CD14-positive monocyte (primary cell): Measurements from ENCODE around the gene PTPN7. TPM values are rescaled to one million over a fixed set of nuclear protein-coding genes. Genes with fewer than 3 reads are reported as not detected.
"Not testable (repeated sequence)": the region's sequence is repeated elsewhere in the genome, so short reads cannot be mapped to it uniquely, and the experiment has no call there.

ENCODE experiments used
- DNase-seq, 3 donors: peaks; one replicate each; pipeline ENCODE4 v3.0.0-alpha.2; 2011 to 2022
- H2AFZ ChIP-seq: 2 replicates; pipeline ENCODE4 v1.6.0; 2012; ENCODE audit warnings: mild to moderate bottlenecking, low read depth, low read length, inconsistent platforms; ENCODE audit not compliant: insufficient read depth, poor library complexity, severe bottlenecking
- H3K27ac ChIP-seq, 2 donors: 1 replicate in 1 of 2; 2 replicates in 1 of 2; pipeline ENCODE4 v1.5.1; 2012 to 2013; ENCODE audit warnings: low read length in 2 of 2, control low read depth in 1 of 2, inconsistent platforms in 1 of 2, low read depth in 1 of 2, mild to moderate bottlenecking in 1 of 2
- H3K27me3 ChIP-seq, 2 donors: one replicate each; pipeline versions ENCODE4 v1.6.0 to v1.6.1; 2011 to 2013; ENCODE audit warnings: low read length in 2 of 2; ENCODE audit not compliant: control insufficient read depth in 2 of 2, insufficient read depth in 2 of 2
- H3K36me3 ChIP-seq, 2 donors: replicated peaks in 1 of 2; 1 replicate in 1 of 2; 2 replicates in 1 of 2; pipeline versions ENCODE4 v1.5.1 to v1.6.1; 2012 to 2013; ENCODE audit warnings: low read length in 2 of 2, control low read depth in 1 of 2, inconsistent platforms in 1 of 2, mild to moderate bottlenecking in 1 of 2; ENCODE audit not compliant: insufficient read depth in 2 of 2, control insufficient read depth in 1 of 2
- H3K4me1 ChIP-seq, 2 donors: 1 replicate in 1 of 2; 2 replicates in 1 of 2; pipeline versions ENCODE4 v1.5.1 to v1.6.1; 2012 to 2013; ENCODE audit warnings: low read length in 2 of 2, control low read depth in 1 of 2, inconsistent platforms in 1 of 2, mild to moderate bottlenecking in 1 of 2, moderate library complexity in 1 of 2; ENCODE audit not compliant: insufficient read depth in 2 of 2, control insufficient read depth in 1 of 2
- H3K4me2 ChIP-seq: replicated peaks from 2 replicates; pipeline ENCODE3; 2012; ENCODE audit warnings: low read length, moderate library complexity, mild to moderate bottlenecking; ENCODE audit not compliant: poor library complexity, severe bottlenecking; ENCODE audit errors: extremely low read depth
- H3K4me3 ChIP-seq, 3 experiments: fragments of 200-600 bp in 1 of 3; sonication (generic) in 1 of 3; replicated peaks in 1 of 3; 1 replicate in 2 of 3; 2 replicates in 1 of 3; pipeline ENCODE4 v1.5.1; 2011 to 2013; ENCODE audit warnings: low read length in 3 of 3, mild to moderate bottlenecking in 3 of 3, control low read depth in 2 of 3, low read depth in 2 of 3, inconsistent platforms in 1 of 3, moderate library complexity in 1 of 3
- H3K79me2 ChIP-seq: 2 replicates; pipeline ENCODE4 v1.6.0; 2012; ENCODE audit warnings: mild to moderate bottlenecking, control low read depth, inconsistent platforms, low read length, moderate library complexity; ENCODE audit not compliant: insufficient read depth
- H3K9ac ChIP-seq: 2 replicates; pipeline ENCODE4 v1.6.0; 2017; ENCODE audit warnings: low read length, mild to moderate bottlenecking; ENCODE audit not compliant: insufficient read depth, poor library complexity, severe bottlenecking
- H3K9me3 ChIP-seq, 2 donors: replicated peaks in 1 of 2; 1 replicate in 1 of 2; 2 replicates in 1 of 2; pipeline versions ENCODE4 v1.5.1 to v1.6.1; 2012 to 2013; ENCODE audit warnings: low read length in 2 of 2, control low read depth in 1 of 2; ENCODE audit not compliant: control insufficient read depth in 1 of 2, insufficient read depth in 1 of 2
- H4K20me1 ChIP-seq: 2 replicates; pipeline ENCODE4 v1.6.0; 2012; ENCODE audit warnings: mild to moderate bottlenecking, low read length, control low read depth, moderate library complexity; ENCODE audit not compliant: insufficient read depth
- H3K27ac Mint-ChIP-seq, 7 donors: one replicate each; pipeline ENCODE4 v1.8.0; 2020; ENCODE audit warnings: mild to moderate bottlenecking in 7 of 7, mixed read lengths in 7 of 7, moderate library complexity in 6 of 7, inconsistent platforms in 2 of 7
- H3K27me3 Mint-ChIP-seq, 3 donors: one replicate each; pipeline ENCODE4 v1.8.0; 2021 to 2022; ENCODE audit warnings: low read depth in 3 of 3, mild to moderate bottlenecking in 3 of 3, mixed read lengths in 3 of 3, moderate library complexity in 3 of 3, inconsistent platforms in 1 of 3
- H3K36me3 Mint-ChIP-seq, 2 donors: one replicate each; pipeline ENCODE4 v1.8.0; 2020; ENCODE audit warnings: mixed read lengths in 2 of 2, inconsistent platforms in 1 of 2, mild to moderate bottlenecking in 1 of 2
- H3K4me1 Mint-ChIP-seq: one replicate; pipeline ENCODE4 v1.8.0; 2020; ENCODE audit warnings: mild to moderate bottlenecking, mixed read lengths
- H3K4me3 Mint-ChIP-seq, 2 donors: one replicate each; pipeline ENCODE4 v1.8.0; 2020; ENCODE audit warnings: mild to moderate bottlenecking in 2 of 2, mixed read lengths in 2 of 2, moderate library complexity in 1 of 2
- H3K9me3 Mint-ChIP-seq, 7 donors: one replicate each; pipeline ENCODE4 v1.8.0; 2020 to 2022; ENCODE audit warnings: mixed read lengths in 7 of 7, mild to moderate bottlenecking in 6 of 7, moderate library complexity in 6 of 7, inconsistent platforms in 2 of 7
- WGBS: methylation state at CpG from one replicate; pipeline ENCODE4 v1.1.5; 2013; ENCODE audit warnings: missing lambda C conversion rate; ENCODE audit not compliant: insufficient coverage; 5-methylcytosine and 5-hydroxymethylcytosine counted together
- intact Hi-C, 2 donors: fragments of 100-400 bp; cut with micrococcal nuclease; formaldehyde crosslinking; loops; one replicate each; pipeline versions ENCODE4 v1.15.0 to v1.15.1; 2023
- polyA plus RNA-seq, 3 donors: library from polyadenylated mRNA; depleted of rRNA in 1 of 3; unstranded in 2 of 3; stranded (reverse) in 1 of 3; fragments of 300-500 nt in 2 of 3; fragments of >200 nt in 1 of 3; fragmentation: Illumina TruSeq in 2 of 3; gene quantifications; 1 replicate in 2 of 3; 2 replicates in 1 of 3; pipeline ENCODE4 v1.2.3, GENCODE V29; 2012 to 2021
- TF ChIP-seq, protein P1 (sequence below): fragments of 200-600 bp; IDR thresholded peaks from one replicate; pipeline ENCODE4 v1.8.0; 2022; ENCODE audit warnings: antibody characterized with exemption, mild to moderate bottlenecking

Gene PTPN7
- polyA plus RNA-seq, 3 donors, result 4.0 to 18.8 (median 8.3) TPM

DNA sequence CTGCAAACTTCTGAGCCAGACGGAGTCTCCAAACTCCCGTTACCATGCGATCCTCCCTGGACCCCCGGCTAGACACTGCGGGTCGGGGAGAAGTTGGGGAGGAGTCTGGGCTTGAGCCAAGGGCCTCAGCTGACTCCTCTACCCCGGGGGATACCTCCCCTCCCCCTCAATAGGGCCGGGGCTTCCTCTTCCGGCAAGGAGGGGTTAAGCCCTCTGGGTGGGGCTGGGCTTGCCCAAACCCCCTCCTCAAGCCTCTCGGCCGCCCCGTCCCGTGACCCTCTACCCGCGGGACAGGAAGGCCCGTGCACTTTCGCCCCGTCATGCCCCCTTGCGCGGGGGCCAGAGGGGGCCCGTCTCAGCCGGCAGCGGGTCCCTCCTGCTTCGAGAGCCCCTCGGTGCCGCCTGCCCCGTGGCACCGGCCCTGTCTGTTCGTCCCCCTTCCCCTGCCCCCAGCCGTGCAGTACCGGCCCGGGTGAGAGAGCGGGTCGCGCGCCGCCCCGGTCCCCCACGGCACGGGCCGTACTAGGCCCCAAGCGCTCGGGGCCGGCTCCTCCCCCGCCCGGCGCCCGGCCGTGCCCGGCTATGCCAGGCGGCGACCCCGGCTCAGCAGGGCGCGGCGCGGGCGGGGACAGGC, 16.5 kb downstream of the PTPN7 start:
- H3K4me3 Mint-ChIP-seq, result peak overlapping the region; percentile 98 to 99
- peaks cover 46% of the 10 kb centered on the region for H4K20me1 ChIP-seq
- H3K27me3 Mint-ChIP-seq, result peaks cover 0 to 8% (median 0%) of the 10 kb centered on the region in 3 donors
- intact Hi-C loops, result loop anchor here in 1 of 2 donors (1.0 to 10.0 kb wide), 2 partner anchors 18 to 259 kb away; partner anchors contain the start of gene SHISA4
- peak overlapping the region; percentile 97 to 99 (median 98) for H3K27ac Mint-ChIP-seq
- H3K9me3 ChIP-seq, result no peaks in the 10 kb centered on the region
- TF ChIP-seq, protein P1, sequence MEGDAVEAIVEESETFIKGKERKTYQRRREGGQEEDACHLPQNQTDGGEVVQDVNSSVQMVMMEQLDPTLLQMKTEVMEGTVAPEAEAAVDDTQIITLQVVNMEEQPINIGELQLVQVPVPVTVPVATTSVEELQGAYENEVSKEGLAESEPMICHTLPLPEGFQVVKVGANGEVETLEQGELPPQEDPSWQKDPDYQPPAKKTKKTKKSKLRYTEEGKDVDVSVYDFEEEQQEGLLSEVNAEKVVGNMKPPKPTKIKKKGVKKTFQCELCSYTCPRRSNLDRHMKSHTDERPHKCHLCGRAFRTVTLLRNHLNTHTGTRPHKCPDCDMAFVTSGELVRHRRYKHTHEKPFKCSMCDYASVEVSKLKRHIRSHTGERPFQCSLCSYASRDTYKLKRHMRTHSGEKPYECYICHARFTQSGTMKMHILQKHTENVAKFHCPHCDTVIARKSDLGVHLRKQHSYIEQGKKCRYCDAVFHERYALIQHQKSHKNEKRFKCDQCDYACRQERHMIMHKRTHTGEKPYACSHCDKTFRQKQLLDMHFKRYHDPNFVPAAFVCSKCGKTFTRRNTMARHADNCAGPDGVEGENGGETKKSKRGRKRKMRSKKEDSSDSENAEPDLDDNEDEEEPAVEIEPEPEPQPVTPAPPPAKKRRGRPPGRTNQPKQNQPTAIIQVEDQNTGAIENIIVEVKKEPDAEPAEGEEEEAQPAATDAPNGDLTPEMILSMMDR, result no peak
- H3K9ac ChIP-seq, result peak overlapping the region; percentile 88
- peak overlapping the region; percentile 73 to 95 (median 76) for H3K4me3 ChIP-seq
- H3K79me2 ChIP-seq, result peaks cover 62% of the 10 kb centered on the region
- H3K4me1 ChIP-seq, result peaks cover 27 to 36% of the 10 kb centered on the region in 2 donors
- under 1% methylated on average over 51 of the region's 58 CpGs for WGBS
- peak overlapping the region; percentile 91 to 92 for H3K27ac ChIP-seq
- peaks cover 38% of the 10 kb centered on the region for H3K4me1 Mint-ChIP-seq
- no peaks in the 10 kb centered on the region for H3K9me3 Mint-ChIP-seq
- peak overlapping the region; percentile 95 for H3K4me2 ChIP-seq
- peaks cover 17 to 50% of the 10 kb centered on the region in 2 donors for H3K36me3 Mint-ChIP-seq
- peak overlapping the region; percentile 51 for H2AFZ ChIP-seq
- peak; percentile 44 to 61 (median 58) for DNase-seq
- peaks cover 10 to 34% of the 10 kb centered on the region in 2 donors for H3K36me3 ChIP-seq
- H3K27me3 ChIP-seq, result no peaks in the 10 kb centered on the region

DNA sequence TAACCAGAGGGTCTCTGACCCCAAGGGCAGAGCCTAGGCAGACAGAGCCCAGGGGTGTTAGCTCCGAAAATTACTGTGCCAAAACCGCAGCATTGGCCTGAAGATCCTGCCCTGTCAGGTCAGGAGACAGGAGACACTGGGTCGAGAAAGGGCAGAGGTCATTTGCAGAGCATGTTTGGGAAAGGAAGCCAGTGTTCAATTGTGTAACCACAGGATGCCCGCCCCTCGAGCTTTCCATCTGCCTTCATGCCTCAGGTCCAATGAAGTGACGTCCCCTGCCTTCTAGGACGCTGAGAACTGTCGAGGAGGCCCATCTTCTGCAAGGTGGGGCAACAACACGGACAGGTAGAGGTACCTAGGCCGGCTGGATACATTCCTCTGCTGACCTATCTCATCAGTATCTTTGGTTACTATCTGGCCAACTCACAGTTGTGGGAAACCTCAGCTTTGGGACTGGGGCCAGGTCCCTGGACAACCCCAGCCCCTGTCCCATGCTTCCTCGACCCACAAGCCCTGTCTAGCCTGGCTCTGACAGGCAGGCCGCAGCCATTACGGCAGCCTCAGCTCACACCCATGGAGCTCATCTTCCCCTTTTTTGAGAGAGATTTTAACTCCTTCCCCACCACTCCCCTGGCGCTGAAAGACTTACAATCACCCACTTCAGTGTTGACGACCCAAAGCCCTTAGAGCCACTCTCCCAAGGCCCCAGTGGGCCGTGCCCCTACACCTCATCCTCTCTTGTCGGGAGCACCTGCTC, 17.2 kb downstream of the PTPN7 start:
- Histone ChIP-seq H3K36me3 (peaks cover 15 to 34% of the 10 kb centered on the region in 2 donors), H3K4me3 (peak overlapping the region; percentile 73 to 95 (median 76)), H3K27ac (peak overlapping the region; percentile 91 to 92), H3K9ac (peak overlapping the region; percentile 88), H3K4me1 (peaks cover 27 to 36% of the 10 kb centered on the region in 2 donors), H3K79me2 (peaks cover 69% of the 10 kb centered on the region), H3K4me2 (peak overlapping the region; percentile 95), H3K27me3 (no peaks in the 10 kb centered on the region), H4K20me1 (peaks cover 53% of the 10 kb centered on the region), H3K9me3 (no peaks in the 10 kb centered on the region), H2AFZ (peak overlapping the region; percentile 51)
- H3K36me3 Mint-ChIP-seq, result peaks cover 22 to 50% of the 10 kb centered on the region in 2 donors
- H3K4me3 Mint-ChIP-seq, result peak overlapping the region; percentile 98 to 99
- 0% methylated on average over 15 of the region's 17 CpGs for WGBS
- no peaks in the 10 kb centered on the region for H3K9me3 Mint-ChIP-seq
- intact Hi-C loops, result loop anchor here in 1 of 2 donors (1.0 to 10.0 kb wide), 2 partner anchors 19 to 258 kb away; partner anchors contain the start of gene SHISA4
- peaks cover 0 to 8% (median 0%) of the 10 kb centered on the region in 3 donors for H3K27me3 Mint-ChIP-seq
- peak overlapping the region; percentile 97 to 99 (median 98) for H3K27ac Mint-ChIP-seq
- DNase-seq, result peak; percentile 72 to 76 (median 72)
- TF ChIP-seq, protein P1, result no peak
- peaks cover 38% of the 10 kb centered on the region for H3K4me1 Mint-ChIP-seq

DNA sequence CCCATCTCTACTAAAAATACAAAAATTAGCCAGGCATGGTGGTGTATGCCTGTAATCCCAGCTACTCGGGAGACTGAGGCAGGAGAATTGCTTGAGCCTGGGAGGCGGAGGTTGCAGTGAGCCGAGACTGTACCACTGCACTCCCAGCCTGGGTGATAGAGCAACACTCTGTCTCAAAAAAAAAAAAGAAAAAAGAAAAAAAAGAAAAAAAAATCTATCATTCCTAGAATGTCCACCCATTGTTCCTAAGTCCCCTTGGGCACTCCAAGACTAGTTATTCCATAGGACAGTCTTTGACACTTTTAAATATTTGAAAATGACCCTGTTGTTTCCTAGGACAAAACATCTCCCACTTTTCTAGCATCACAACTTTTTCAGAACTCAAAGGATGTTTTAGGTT, 18.9 kb downstream of the PTPN7 start:
- H3K9me3 ChIP-seq, H3K27me3 Mint-ChIP-seq: not testable (repeated sequence)
- intact Hi-C loops, result loop anchor here in 1 of 2 donors (10.0 kb wide), 1 partner anchor 257 kb away; the partner anchor contains the start of gene SHISA4

More for the DNA sequence above, 18.9 kb downstream of the PTPN7 start:
- not testable (repeated sequence) for H3K9ac ChIP-seq, H3K9me3 Mint-ChIP-seq, DNase-seq, H3K4me2 ChIP-seq, H3K27ac ChIP-seq, H2AFZ ChIP-seq, H3K27me3 ChIP-seq
- H4K20me1 ChIP-seq, result peaks cover 70% of the 10 kb centered on the region
- peak overlapping the region in 1 of 3 experiments; percentile 95 for H3K4me3 ChIP-seq
- Mint-ChIP-seq H3K27ac (peak overlapping the region in 4 of 7 donors; percentile 41 to 97 (median 75)), H3K36me3 (peaks cover 24 to 52% of the 10 kb centered on the region in 2 donors), H3K4me1 (peaks cover 38% of the 10 kb centered on the region), H3K4me3 (peak overlapping the region in 1 of 2 donors; percentile 57)
- peaks cover 86% of the 10 kb centered on the region for H3K79me2 ChIP-seq
- H3K36me3 ChIP-seq, result peaks cover 25 to 34% of the 10 kb centered on the region in 2 donors
- H3K4me1 ChIP-seq, result peaks cover 27 to 36% of the 10 kb centered on the region in 2 donors
- WGBS, result 100% methylated on average over 2 of the region's 3 CpGs
